ENCODE data around the gene CCDC71.

The CCDC71 gene

DNA sequence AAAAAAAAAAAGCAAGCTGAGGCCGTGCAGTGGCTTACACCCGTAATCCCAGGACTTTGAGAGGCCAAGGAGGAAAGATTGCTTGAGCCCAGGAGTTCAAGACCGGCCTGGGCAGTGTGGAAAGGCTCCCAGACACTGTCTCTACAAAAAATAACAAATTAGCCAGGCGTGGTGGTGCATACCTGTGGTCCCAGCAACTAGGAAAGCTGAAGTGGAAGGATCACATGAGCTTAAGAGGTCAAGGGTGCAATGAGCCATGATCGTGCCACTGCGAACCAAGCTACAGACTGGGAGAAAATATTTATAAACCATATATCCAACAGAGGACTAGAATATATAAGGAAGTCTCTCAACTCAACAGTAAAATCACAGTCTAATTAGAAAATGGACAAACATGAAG lies 15.2 kb upstream of the CCDC71 start:
- no peak for TF ChIP-seq TAF1 (IDR thresholded peaks at IDR 0.05; ENCODE audit: borderline replicate concordance, insufficient read depth, low read length)
- TF ChIP-seq POLR2AphosphoS5 (IDR thresholded peaks at IDR 0.05; ENCODE audit: low read depth, low read length) = no peak
- TF ChIP-seq, protein P1, sequence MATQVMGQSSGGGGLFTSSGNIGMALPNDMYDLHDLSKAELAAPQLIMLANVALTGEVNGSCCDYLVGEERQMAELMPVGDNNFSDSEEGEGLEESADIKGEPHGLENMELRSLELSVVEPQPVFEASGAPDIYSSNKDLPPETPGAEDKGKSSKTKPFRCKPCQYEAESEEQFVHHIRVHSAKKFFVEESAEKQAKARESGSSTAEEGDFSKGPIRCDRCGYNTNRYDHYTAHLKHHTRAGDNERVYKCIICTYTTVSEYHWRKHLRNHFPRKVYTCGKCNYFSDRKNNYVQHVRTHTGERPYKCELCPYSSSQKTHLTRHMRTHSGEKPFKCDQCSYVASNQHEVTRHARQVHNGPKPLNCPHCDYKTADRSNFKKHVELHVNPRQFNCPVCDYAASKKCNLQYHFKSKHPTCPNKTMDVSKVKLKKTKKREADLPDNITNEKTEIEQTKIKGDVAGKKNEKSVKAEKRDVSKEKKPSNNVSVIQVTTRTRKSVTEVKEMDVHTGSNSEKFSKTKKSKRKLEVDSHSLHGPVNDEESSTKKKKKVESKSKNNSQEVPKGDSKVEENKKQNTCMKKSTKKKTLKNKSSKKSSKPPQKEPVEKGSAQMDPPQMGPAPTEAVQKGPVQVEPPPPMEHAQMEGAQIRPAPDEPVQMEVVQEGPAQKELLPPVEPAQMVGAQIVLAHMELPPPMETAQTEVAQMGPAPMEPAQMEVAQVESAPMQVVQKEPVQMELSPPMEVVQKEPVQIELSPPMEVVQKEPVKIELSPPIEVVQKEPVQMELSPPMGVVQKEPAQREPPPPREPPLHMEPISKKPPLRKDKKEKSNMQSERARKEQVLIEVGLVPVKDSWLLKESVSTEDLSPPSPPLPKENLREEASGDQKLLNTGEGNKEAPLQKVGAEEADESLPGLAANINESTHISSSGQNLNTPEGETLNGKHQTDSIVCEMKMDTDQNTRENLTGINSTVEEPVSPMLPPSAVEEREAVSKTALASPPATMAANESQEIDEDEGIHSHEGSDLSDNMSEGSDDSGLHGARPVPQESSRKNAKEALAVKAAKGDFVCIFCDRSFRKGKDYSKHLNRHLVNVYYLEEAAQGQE (IDR thresholded peaks at IDR 0.05; ENCODE audit: insufficient read depth in 1 of 2, low read depth in 2 of 2, low read length in 2 of 2) = no peak
- TF ChIP-seq FOXP2 (optimal IDR thresholded peaks at IDR 0.05; ENCODE audit: borderline replicate concordance, extremely low read depth, extremely low read length, insufficient read depth) = no peak
- TF ChIP-seq SIN3A (IDR thresholded peaks at IDR 0.05; ENCODE audit: borderline replicate concordance, insufficient read depth, low read length) = no peak

DNA sequence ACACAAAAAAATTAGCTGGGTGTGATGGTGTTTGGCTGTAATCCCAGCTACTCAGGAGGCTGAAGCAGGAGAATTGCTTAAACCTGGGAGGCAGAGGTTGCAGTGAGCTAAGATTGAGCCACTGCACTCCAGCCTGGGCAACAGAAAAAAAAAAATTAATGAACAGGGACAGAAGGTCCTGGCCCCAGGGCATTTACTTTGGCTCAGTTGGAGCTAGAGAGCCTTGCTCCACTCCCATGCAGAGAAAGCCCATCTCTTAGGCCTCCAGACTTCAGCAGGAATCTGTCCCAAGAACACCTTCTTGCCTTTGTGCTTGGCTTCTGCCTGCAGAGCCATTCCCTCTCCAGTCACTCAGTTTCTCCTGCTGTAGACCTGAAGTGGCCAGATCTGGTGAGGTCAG lies 14.0 kb upstream of the CCDC71 start:
- TF ChIP-seq TAF1 (IDR thresholded peaks at IDR 0.05; ENCODE audit: borderline replicate concordance, insufficient read depth, low read length) = no peak
- TF ChIP-seq, protein P1 (IDR thresholded peaks at IDR 0.05; ENCODE audit: insufficient read depth in 1 of 2, low read depth in 2 of 2, low read length in 2 of 2) = no peak
- no peak for TF ChIP-seq POLR2AphosphoS5 (IDR thresholded peaks at IDR 0.05; ENCODE audit: low read depth, low read length)
- no peak for TF ChIP-seq SIN3A (IDR thresholded peaks at IDR 0.05; ENCODE audit: borderline replicate concordance, insufficient read depth, low read length)
- TF ChIP-seq FOXP2 (optimal IDR thresholded peaks at IDR 0.05; ENCODE audit: borderline replicate concordance, extremely low read depth, extremely low read length, insufficient read depth) = no peak

DNA sequence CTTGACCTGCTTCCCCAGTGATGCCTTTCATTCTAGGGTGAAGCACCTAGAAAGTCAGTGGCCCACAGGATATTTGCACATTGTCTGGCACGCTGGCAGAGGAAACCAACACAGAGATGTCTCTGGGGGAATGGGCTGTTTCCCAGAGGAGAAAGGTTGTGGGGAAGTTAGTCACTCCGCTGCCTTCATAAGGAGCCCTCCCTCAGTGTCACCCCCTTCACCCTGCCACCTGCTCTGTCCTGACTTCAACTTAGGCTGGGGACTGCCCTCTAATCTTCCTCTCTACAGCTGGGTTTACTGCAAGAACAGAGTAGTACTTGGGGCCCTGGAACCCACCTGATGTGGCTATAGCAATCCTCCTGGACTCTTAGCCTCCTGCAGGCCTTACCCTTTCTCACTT lies 10.9 kb upstream of the CCDC71 start:
- TF ChIP-seq TAF1 (IDR thresholded peaks at IDR 0.05; ENCODE audit: borderline replicate concordance, insufficient read depth, low read length) (no peak), POLR2AphosphoS5 (IDR thresholded peaks at IDR 0.05; ENCODE audit: low read depth, low read length) (no peak), SIN3A (IDR thresholded peaks at IDR 0.05; ENCODE audit: borderline replicate concordance, insufficient read depth, low read length) (no peak), FOXP2 (optimal IDR thresholded peaks at IDR 0.05; ENCODE audit: borderline replicate concordance, extremely low read depth, extremely low read length, insufficient read depth) (no peak)
- TF ChIP-seq, protein P1 (IDR thresholded peaks at IDR 0.05; ENCODE audit: insufficient read depth in 1 of 2, low read depth in 2 of 2, low read length in 2 of 2) = no peak

DNA sequence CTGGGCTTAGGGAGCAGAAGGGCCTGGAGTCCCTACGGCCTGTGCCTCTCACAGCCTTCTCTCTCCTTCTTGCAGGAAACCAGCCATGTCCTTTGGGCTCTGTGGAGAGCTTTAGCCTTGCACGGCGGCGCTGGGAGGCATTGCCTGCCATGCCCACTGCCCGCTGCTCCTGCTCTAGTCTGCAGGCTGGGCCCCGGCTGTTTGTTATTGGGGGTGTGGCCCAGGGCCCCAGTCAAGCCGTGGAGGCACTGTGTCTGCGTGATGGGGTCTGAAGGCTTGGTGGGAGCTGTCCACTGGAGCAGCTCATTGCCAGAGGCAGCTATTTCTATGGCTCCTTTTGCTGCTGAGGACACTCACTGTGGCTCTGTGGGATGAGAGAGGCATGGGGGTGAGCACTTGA lies 9.4 kb upstream of the CCDC71 start:
- TF ChIP-seq TAF1 (IDR thresholded peaks at IDR 0.05; ENCODE audit: borderline replicate concordance, insufficient read depth, low read length) = no peak
- TF ChIP-seq SIN3A (IDR thresholded peaks at IDR 0.05; ENCODE audit: borderline replicate concordance, insufficient read depth, low read length) = no peak
- TF ChIP-seq, protein P1 (IDR thresholded peaks at IDR 0.05; ENCODE audit: insufficient read depth in 1 of 2, low read depth in 2 of 2, low read length in 2 of 2) = no peak
- TF ChIP-seq FOXP2 (optimal IDR thresholded peaks at IDR 0.05; ENCODE audit: borderline replicate concordance, extremely low read depth, extremely low read length, insufficient read depth) = no peak
- TF ChIP-seq POLR2AphosphoS5 (IDR thresholded peaks at IDR 0.05; ENCODE audit: low read depth, low read length) = no peak

Data from PFSK-1 (cell line).